Peyer's patch (tissue), 4 donors: ENCODE measurements around the gene LYL1. TPM values are rescaled to one million over a fixed set of nuclear protein-coding genes. Genes with fewer than 3 reads are reported as not detected.
A peak's percentile ranks its signal among the peaks of the same experiment; 100 is the strongest.

Experiments used
- DNase-seq, 3 donors: peaks; one replicate each; pipeline ENCODE4 v3.0.0-alpha.2; 2017 to 2019
- H3K27ac ChIP-seq, 4 donors: fragments of 200-600 bp; sonication (generic); one replicate each; pipeline ENCODE4 v1.5.1; 2016 to 2019
- H3K27me3 ChIP-seq, 2 donors: fragments of 200-600 bp; sonication (generic); one replicate each; pipeline ENCODE4 v1.5.1; 2019
- H3K36me3 ChIP-seq, 3 donors: fragments of 200-600 bp; sonication (generic); one replicate each; pipeline ENCODE4 v1.5.1; 2016 to 2019
- H3K4me1 ChIP-seq, 4 donors: fragments of 200-600 bp; sonication (generic); one replicate each; pipeline ENCODE4 v1.5.1; 2016 to 2019
- H3K4me3 ChIP-seq, 4 donors: fragments of 200-600 bp; sonication (generic); 1 replicate in 3 of 4; 2 replicates in 1 of 4; pipeline ENCODE4 v1.5.1; 2016 to 2019; ENCODE audit warnings: mild to moderate bottlenecking in 1 of 4
- H3K9me3 ChIP-seq, 4 donors: fragments of 200-600 bp; sonication (generic); one replicate each; pipeline ENCODE4 v1.5.1; 2016 to 2019; ENCODE audit warnings: mild to moderate bottlenecking in 1 of 4
- CTCF ChIP-seq, 6 experiments: fragments of 450-650 bp in 4 of 6; fragments of 200-600 bp in 2 of 6; sonication (generic) in 1 of 6; IDR thresholded peaks; one replicate each; pipeline ENCODE4 v1.5.1; 2017 to 2019; ENCODE audit warnings: antibody characterized with exemption in 6 of 6, mild to moderate bottlenecking in 3 of 6, moderate library complexity in 1 of 6
- POLR2A ChIP-seq, 2 donors: fragments of 450-650 bp; IDR thresholded peaks; one replicate each; pipeline ENCODE4 v1.5.1; 2017; ENCODE audit warnings: antibody characterized with exemption in 2 of 2, mild to moderate bottlenecking in 2 of 2, moderate library complexity in 2 of 2
- total RNA-seq, 4 donors: library from RNA; depleted of rRNA; stranded (reverse); fragments of >200 nt; gene quantifications; one replicate each; pipeline ENCODE4 v1.1.0, GENCODE V29; 2016

Gene LYL1
- total RNA-seq, 4 donors from 2014 or later = 1.2 to 21.5 (median 4.9) TPM

DNA sequence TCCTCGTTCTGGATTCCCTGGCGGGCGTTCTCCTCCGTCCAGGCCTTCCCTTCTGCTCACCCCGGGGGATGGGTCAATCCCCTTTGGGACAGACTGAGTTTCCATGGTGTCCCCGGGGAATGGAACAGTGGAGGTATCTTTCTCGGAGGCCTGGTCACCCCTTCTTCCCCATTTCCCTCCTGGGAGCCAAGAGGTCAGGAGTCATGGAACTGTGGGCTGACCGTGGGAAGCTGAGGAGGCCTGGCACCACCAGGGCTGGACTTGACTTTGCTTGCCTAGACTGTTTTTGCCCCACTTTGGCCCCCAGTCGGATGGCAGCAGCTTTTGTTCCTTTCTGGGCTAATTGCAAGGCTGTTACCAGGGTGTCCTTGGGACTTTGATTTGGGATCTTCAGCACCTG is 17.4 kb upstream of the LYL1 start:
- Histone ChIP-seq H3K27me3 (no peaks in the 10 kb centered on the region), H3K36me3 (no peaks in the 10 kb centered on the region), H3K9me3 (no peaks in the 10 kb centered on the region), H3K4me3 (no peak overlapping the region), H3K4me1 (peaks cover 0 to 39% (median 18%) of the 10 kb centered on the region in 4 donors), H3K27ac (no peak overlapping the region)
- TF ChIP-seq POLR2A (IDR thresholded peaks at IDR 0.05) (no peak), CTCF (IDR thresholded peaks at IDR 0.05) (no peak)
- no peak for DNase-seq

- TF ChIP-seq CTCF (IDR thresholded peaks at IDR 0.05) (no peak), POLR2A (IDR thresholded peaks at IDR 0.05) (no peak)
- no peak for DNase-seq
- no peaks in the 10 kb centered on the region for H3K9me3 ChIP-seq
- H3K4me1 ChIP-seq = peaks cover 0 to 39% (median 18%) of the 10 kb centered on the region in 4 donors
- no peaks in the 10 kb centered on the region for H3K27me3 ChIP-seq
- H3K4me3 ChIP-seq = peak overlapping the region in 1 of 4 donors; percentile 100
- peak overlapping the region in 1 of 4 donors; percentile 82 for H3K27ac ChIP-seq
- no peaks in the 10 kb centered on the region for H3K36me3 ChIP-seq
Observed at GRCh38 chr19:13119627-13120026, 17.0 kb upstream of the LYL1 start.

GRCh38 chr19:13118424-13119193 is 16.0 kb upstream of the LYL1 start:
- peaks cover 0 to 39% (median 18%) of the 10 kb centered on the region in 4 donors for H3K4me1 ChIP-seq
- peak overlapping the region; percentile 83 to 100 (median 93) for H3K4me3 ChIP-seq
- H3K9me3 ChIP-seq = no peaks in the 10 kb centered on the region
- no peaks in the 10 kb centered on the region for H3K27me3 ChIP-seq
- peak overlapping the region; percentile 50 to 82 (median 67) for H3K27ac ChIP-seq
- TF ChIP-seq POLR2A (IDR thresholded peaks at IDR 0.05) (no peak), CTCF (IDR thresholded peaks at IDR 0.05) (no peak)
- DNase-seq = peak; percentile 59 to 69 (median 65)
- H3K36me3 ChIP-seq = peaks cover 0 to 8% (median 0%) of the 10 kb centered on the region in 3 donors

- Histone ChIP-seq H3K36me3 (peaks cover 0 to 14% (median 0%) of the 10 kb centered on the region in 3 donors), H3K4me1 (peaks cover 0 to 39% (median 18%) of the 10 kb centered on the region in 4 donors), H3K9me3 (no peaks in the 10 kb centered on the region), H3K4me3 (peak within 1 kb of the TSS; percentile 83 to 100 (median 93)), H3K27me3 (no peaks in the 10 kb centered on the region), H3K27ac (peak within 1 kb of the TSS; percentile 66 to 82 (median 71))
- no peak for TF ChIP-seq POLR2A (IDR thresholded peaks at IDR 0.05)
- TF ChIP-seq CTCF (IDR thresholded peaks at IDR 0.05) = no peak
- DNase-seq = peak; percentile 84 to 94 (median 92)
Observed at GRCh38 chr19:13117772-13118423, 15.2 kb upstream of the LYL1 start, which contains the start of gene NACC1. TSS of gene NACC1 (plus strand) at chr19:13118264. CDS start at chr19:13135208, 16,944 bp downstream.

DNA sequence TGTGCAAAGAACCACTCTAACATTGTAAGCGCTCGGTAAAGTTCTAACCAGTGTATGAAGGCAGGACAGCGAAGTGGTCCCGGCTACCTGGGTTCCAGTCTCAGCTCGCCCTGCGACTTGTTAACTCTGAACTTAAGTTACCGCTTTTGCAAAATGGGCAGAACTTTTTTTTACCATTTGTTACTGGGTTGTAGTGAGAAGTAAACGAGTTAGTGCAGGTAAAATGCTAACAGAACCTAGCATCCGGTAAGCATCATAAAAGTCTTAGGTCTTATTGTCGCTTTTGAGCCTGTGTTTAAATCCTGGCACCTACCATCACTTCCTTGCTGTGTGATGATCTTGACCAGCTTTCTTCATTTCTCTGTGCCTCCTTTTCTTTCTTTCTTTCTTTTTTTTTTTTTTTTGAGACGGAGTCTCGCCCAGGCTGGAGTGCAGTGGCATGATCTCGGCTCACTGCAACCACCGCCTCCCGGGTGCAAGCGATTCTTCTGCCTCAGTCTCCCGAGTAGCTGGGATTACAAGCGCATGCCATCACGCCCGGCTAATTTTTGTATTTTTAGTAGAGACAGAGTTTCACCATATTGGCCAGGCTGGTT is 14.6 kb upstream of the LYL1 start:
- peak overlapping the region; percentile 67 to 93 (median 87) for H3K4me3 ChIP-seq
- H3K36me3 ChIP-seq = peaks cover 0 to 19% (median 0%) of the 10 kb centered on the region in 3 donors
- H3K27ac ChIP-seq = peak overlapping the region; percentile 59 to 80 (median 67)
- TF ChIP-seq POLR2A (IDR thresholded peaks at IDR 0.05) = no peak
- TF ChIP-seq CTCF (IDR thresholded peaks at IDR 0.05) = no peak
- no peaks in the 10 kb centered on the region for H3K9me3 ChIP-seq
- H3K27me3 ChIP-seq = no peaks in the 10 kb centered on the region
- no peak for DNase-seq
- peaks cover 0 to 35% (median 18%) of the 10 kb centered on the region in 4 donors for H3K4me1 ChIP-seq
